Neural cell (in vitro differentiated cells): ENCODE measurements around the gene GLB1L3. TPM values are rescaled to one million over a fixed set of nuclear protein-coding genes. Genes with fewer than 3 reads are reported as not detected.

Source experiments
- H2AFZ ChIP-seq: fragments of 200-600, 300-800 bp; sonication (generic), shearing (Covaris generic); 2 replicates; pipeline ENCODE4 v1.6.0; 2014; ENCODE audit warnings: low read depth, mild to moderate bottlenecking, antibody characterized with exemption, low read length, moderate library complexity
- H3F3A ChIP-seq: fragments of 200-600 bp; shearing (Covaris generic); 2 replicates; pipeline ENCODE4 v1.6.1; 2016; ENCODE audit warnings: mild to moderate bottlenecking, moderate library complexity, mixed read lengths, antibody characterized with exemption, low read length; ENCODE audit not compliant: insufficient read depth, poor library complexity, severe bottlenecking
- H3K27ac ChIP-seq: fragments of 200-600, 300-800 bp; sonication (generic), shearing (Covaris generic); 2 replicates; pipeline ENCODE4 v1.5.1; 2014; ENCODE audit warnings: mild to moderate bottlenecking, low read length, moderate library complexity
- H3K27me3 ChIP-seq: fragments of 300-800, 200-600 bp; sonication (generic), shearing (Covaris generic); 2 replicates; pipeline ENCODE4 v1.6.0; 2014; ENCODE audit warnings: mild to moderate bottlenecking, low read depth, low read length, moderate library complexity; ENCODE audit not compliant: insufficient read depth
- H3K36me3 ChIP-seq: fragments of 300-800, 200-600 bp; sonication (generic), shearing (Covaris generic); 2 replicates; pipeline ENCODE4 v1.5.1; 2014; ENCODE audit warnings: mild to moderate bottlenecking, antibody characterized with exemption, low read length, moderate library complexity; ENCODE audit not compliant: insufficient read depth
- H3K4me2 ChIP-seq: fragments of 300-800, 200-600 bp; sonication (generic), shearing (Covaris generic); 2 replicates; pipeline ENCODE4 v1.6.0; 2014; ENCODE audit warnings: mild to moderate bottlenecking, low read length
- H3K4me3 ChIP-seq: fragments of 300-800, 200-600 bp; sonication (generic), shearing (Covaris generic); 2 replicates; pipeline ENCODE4 v1.5.1; 2014; ENCODE audit warnings: mild to moderate bottlenecking, low read length, moderate library complexity
- H3K79me2 ChIP-seq: fragments of 200-600 bp; shearing (Covaris generic); replicated peaks from 2 replicates; pipeline ENCODE4 v1.6.0; 2014; ENCODE audit warnings: mild to moderate bottlenecking, low read length, moderate library complexity; ENCODE audit not compliant: insufficient read depth
- H3K9ac ChIP-seq: fragments of 300-800, 200-600 bp; sonication (generic), shearing (Covaris generic); 2 replicates; pipeline ENCODE4 v1.6.1; 2016; ENCODE audit warnings: mild to moderate bottlenecking, low read length, mixed read lengths
- H3K9me2 ChIP-seq: fragments of 200-600 bp; shearing (Covaris generic); 2 replicates; pipeline ENCODE4 v1.6.1; 2016; ENCODE audit warnings: mild to moderate bottlenecking, low read length, mixed read lengths; ENCODE audit not compliant: insufficient read depth
- H3K9me3 ChIP-seq: fragments of 200-600, 300-800 bp; sonication (generic), shearing (Covaris generic); 2 replicates; pipeline ENCODE4 v1.6.1; 2016; ENCODE audit warnings: mild to moderate bottlenecking, mixed run types, low read length, moderate library complexity, mixed read lengths
- H4K20me1 ChIP-seq: fragments of 200-600 bp; shearing (Covaris generic); 2 replicates; pipeline ENCODE4 v1.6.1; 2016; ENCODE audit warnings: mild to moderate bottlenecking, mixed run types; ENCODE audit not compliant: insufficient read depth
- EP300 ChIP-seq: fragments of 450-650 bp; conservative IDR thresholded peaks from 2 replicates; pipeline ENCODE4 v1.6.1; 2014; ENCODE audit warnings: antibody characterized with exemption, mild to moderate bottlenecking, moderate library complexity; ENCODE audit not compliant: poor library complexity, severe bottlenecking
- EZH2 ChIP-seq: fragments of 200-600, 300-800 bp; shearing (Covaris generic), sonication (generic); IDR thresholded peaks from 2 replicates; pipeline ENCODE4 v1.6.1; 2014; ENCODE audit warnings: antibody characterized with exemption, low read length, borderline replicate concordance, mild to moderate bottlenecking; ENCODE audit not compliant: insufficient read depth, poor library complexity, severe bottlenecking
- MXI1 ChIP-seq: fragments of 450-650 bp; conservative IDR thresholded peaks from 2 replicates; pipeline ENCODE4 v1.6.1; 2014; ENCODE audit warnings: antibody characterized with exemption, mild to moderate bottlenecking; ENCODE audit not compliant: poor library complexity, severe bottlenecking
- POLR2AphosphoS5 ChIP-seq: IDR thresholded peaks from 2 replicates; pipeline ENCODE4 v1.6.1; 2012
- RAD21 ChIP-seq: fragments of 450-650 bp; conservative IDR thresholded peaks from 2 replicates; pipeline ENCODE4 v1.6.1; 2014; ENCODE audit warnings: antibody characterized with exemption, mild to moderate bottlenecking, moderate library complexity
- SMC3 ChIP-seq: fragments of 450-650 bp; conservative IDR thresholded peaks from 2 replicates; pipeline ENCODE4 v1.6.1; 2014; ENCODE audit warnings: antibody characterized with exemption, mild to moderate bottlenecking, moderate library complexity; ENCODE audit not compliant: poor library complexity
- TAF1 ChIP-seq: IDR thresholded peaks from 2 replicates; pipeline ENCODE4 v1.6.1; 2012; ENCODE audit warnings: low read depth
- polyA plus RNA-seq: library from polyadenylated mRNA; depleted of rRNA; stranded (reverse); fragments of >200 nt; gene quantifications from 2 replicates; pipeline ENCODE4 v1.2.3, GENCODE V29; 2014
- TF ChIP-seq, protein P1 (sequence below): IDR thresholded peaks from 2 replicates; pipeline ENCODE4 v1.6.1; 2012; ENCODE audit warnings: borderline replicate concordance
- TF ChIP-seq, protein P2 (sequence below): fragments of 450-650 bp; IDR thresholded peaks from 2 replicates; pipeline ENCODE4 v1.5.1; 2014; ENCODE audit warnings: antibody characterized with exemption, mild to moderate bottlenecking, moderate library complexity; ENCODE audit not compliant: poor library complexity, severe bottlenecking

GLB1L3 gene
- polyA plus RNA-seq, 1 donor from 2014 or later: 0.19 TPM

DNA sequence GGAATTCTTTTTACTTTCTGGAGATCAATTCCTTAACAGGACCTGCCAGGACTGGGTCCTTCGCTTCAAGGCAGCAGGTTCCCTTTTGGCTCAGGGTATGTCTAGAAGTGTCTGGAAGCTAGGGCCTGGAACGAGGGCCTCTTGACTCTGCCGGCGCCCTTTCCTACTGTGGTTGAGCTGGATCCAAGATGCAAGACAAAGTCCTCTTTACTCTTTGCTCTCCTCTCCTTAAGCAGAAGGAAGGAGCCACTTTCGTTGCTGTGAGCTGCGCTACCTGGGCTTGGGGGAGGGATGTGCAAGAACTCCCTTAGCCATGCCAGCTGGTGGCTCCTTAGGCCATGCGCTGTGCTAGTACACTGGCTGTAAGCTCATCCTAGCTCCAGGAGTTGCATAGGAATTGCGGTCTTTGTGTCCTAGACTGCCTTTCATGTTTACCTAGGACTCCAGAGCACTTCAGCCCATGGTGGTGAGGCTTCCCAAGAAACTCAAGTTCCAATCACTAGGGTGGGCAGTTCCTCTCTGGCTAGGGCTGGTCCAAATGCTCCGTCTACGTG is 73.7 kb downstream of the GLB1L3 start:
- no peak overlapping the region for H3K27ac ChIP-seq
- no peak overlapping the region for H3K4me2 ChIP-seq
- no peaks in the 10 kb centered on the region for H3K79me2 ChIP-seq
- H3K9ac ChIP-seq: no peak overlapping the region
- no peak for TF ChIP-seq EZH2
- no peak for TF ChIP-seq MXI1
- TF ChIP-seq EP300: no peak
- TF ChIP-seq, protein P1, sequence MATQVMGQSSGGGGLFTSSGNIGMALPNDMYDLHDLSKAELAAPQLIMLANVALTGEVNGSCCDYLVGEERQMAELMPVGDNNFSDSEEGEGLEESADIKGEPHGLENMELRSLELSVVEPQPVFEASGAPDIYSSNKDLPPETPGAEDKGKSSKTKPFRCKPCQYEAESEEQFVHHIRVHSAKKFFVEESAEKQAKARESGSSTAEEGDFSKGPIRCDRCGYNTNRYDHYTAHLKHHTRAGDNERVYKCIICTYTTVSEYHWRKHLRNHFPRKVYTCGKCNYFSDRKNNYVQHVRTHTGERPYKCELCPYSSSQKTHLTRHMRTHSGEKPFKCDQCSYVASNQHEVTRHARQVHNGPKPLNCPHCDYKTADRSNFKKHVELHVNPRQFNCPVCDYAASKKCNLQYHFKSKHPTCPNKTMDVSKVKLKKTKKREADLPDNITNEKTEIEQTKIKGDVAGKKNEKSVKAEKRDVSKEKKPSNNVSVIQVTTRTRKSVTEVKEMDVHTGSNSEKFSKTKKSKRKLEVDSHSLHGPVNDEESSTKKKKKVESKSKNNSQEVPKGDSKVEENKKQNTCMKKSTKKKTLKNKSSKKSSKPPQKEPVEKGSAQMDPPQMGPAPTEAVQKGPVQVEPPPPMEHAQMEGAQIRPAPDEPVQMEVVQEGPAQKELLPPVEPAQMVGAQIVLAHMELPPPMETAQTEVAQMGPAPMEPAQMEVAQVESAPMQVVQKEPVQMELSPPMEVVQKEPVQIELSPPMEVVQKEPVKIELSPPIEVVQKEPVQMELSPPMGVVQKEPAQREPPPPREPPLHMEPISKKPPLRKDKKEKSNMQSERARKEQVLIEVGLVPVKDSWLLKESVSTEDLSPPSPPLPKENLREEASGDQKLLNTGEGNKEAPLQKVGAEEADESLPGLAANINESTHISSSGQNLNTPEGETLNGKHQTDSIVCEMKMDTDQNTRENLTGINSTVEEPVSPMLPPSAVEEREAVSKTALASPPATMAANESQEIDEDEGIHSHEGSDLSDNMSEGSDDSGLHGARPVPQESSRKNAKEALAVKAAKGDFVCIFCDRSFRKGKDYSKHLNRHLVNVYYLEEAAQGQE: no peak
- TF ChIP-seq TAF1: no peak
- no peak for TF ChIP-seq RAD21
- TF ChIP-seq POLR2AphosphoS5: no peak
- TF ChIP-seq SMC3: no peak
- TF ChIP-seq, protein P2, sequence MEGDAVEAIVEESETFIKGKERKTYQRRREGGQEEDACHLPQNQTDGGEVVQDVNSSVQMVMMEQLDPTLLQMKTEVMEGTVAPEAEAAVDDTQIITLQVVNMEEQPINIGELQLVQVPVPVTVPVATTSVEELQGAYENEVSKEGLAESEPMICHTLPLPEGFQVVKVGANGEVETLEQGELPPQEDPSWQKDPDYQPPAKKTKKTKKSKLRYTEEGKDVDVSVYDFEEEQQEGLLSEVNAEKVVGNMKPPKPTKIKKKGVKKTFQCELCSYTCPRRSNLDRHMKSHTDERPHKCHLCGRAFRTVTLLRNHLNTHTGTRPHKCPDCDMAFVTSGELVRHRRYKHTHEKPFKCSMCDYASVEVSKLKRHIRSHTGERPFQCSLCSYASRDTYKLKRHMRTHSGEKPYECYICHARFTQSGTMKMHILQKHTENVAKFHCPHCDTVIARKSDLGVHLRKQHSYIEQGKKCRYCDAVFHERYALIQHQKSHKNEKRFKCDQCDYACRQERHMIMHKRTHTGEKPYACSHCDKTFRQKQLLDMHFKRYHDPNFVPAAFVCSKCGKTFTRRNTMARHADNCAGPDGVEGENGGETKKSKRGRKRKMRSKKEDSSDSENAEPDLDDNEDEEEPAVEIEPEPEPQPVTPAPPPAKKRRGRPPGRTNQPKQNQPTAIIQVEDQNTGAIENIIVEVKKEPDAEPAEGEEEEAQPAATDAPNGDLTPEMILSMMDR: no peak
- H2AFZ ChIP-seq: no peak overlapping the region
- H3K4me3 ChIP-seq: no peak overlapping the region
- no peaks in the 10 kb centered on the region for H3K36me3 ChIP-seq
- no peaks in the 10 kb centered on the region for H3K9me2 ChIP-seq
- H4K20me1 ChIP-seq: no peaks in the 10 kb centered on the region
- H3K9me3 ChIP-seq: no peaks in the 10 kb centered on the region
- H3K27me3 ChIP-seq: no peaks in the 10 kb centered on the region
- no peaks in the 10 kb centered on the region for H3F3A ChIP-seq

DNA sequence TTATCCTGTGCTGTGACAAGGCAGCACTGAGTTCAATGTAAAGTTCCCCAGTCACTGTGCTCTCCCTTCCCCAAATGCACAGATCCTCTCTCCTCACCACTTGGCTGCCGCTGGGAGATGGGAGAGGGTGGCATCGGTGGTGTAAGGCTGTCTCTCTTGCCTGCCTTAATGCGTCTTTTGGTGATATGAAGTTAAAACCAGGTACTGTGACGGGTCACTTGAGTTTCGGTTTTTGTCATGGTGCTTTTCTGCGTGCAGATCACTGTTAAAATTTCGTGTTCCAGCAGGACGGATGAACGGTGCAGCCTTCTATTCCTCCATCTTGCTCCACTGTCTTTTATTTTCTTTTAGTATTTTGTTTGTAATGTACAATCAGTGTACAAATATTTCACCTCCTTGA is 74.2 kb downstream of the GLB1L3 start:
- no peak overlapping the region for H3K4me2 ChIP-seq
- H4K20me1 ChIP-seq: no peaks in the 10 kb centered on the region
- H3K27me3 ChIP-seq: no peaks in the 10 kb centered on the region
- H3K9me2 ChIP-seq: no peaks in the 10 kb centered on the region
- H3K4me3 ChIP-seq: no peak overlapping the region
- H3K9ac ChIP-seq: no peak overlapping the region
- no peak overlapping the region for H3K27ac ChIP-seq
- no peaks in the 10 kb centered on the region for H3F3A ChIP-seq
- no peaks in the 10 kb centered on the region for H3K36me3 ChIP-seq
- TF ChIP-seq TAF1 (no peak), RAD21 (no peak), EZH2 (no peak), MXI1 (no peak), EP300 (no peak), SMC3 (no peak), POLR2AphosphoS5 (no peak)
- TF ChIP-seq, protein P1: no peak
- TF ChIP-seq, protein P2: no peak
- H3K9me3 ChIP-seq: no peaks in the 10 kb centered on the region
- H2AFZ ChIP-seq: no peak overlapping the region
- no peaks in the 10 kb centered on the region for H3K79me2 ChIP-seq
